ENCODE results near the gene KCNH8. TPM values are rescaled to one million over a fixed set of nuclear protein-coding genes. Genes with fewer than 3 reads are reported as not detected.
A peak's percentile ranks its signal among the peaks of the same experiment; 100 is the strongest.

KCNH8 gene
- total RNA-seq, 1 experiment from 2014 or later, result 3.7 TPM

- no peaks in the 10 kb centered on the region for H3K9me3 ChIP-seq (ENCODE audit: control insufficient read depth, low read depth, low read length)
Measured at GRCh38 chr3:19425825-19426224, 277.5 kb downstream of the KCNH8 start.

More at GRCh38 chr3:19425825-19426224, 277.5 kb downstream of the KCNH8 start:
- Histone ChIP-seq H3T11ph (ENCODE audit: low read length) (no peak overlapping the region), H2BK120ac (ENCODE audit: low read depth, low read length, poor library complexity, severe bottlenecking) (no peak overlapping the region), H3K4me2 (ENCODE audit: insufficient read depth, insufficient read length, low read length) (no peak overlapping the region), H4K8ac (replicated peaks; ENCODE audit: insufficient read length, low read depth, low read length) (no peak overlapping the region), H3K56ac (ENCODE audit: insufficient read length, low read depth, low read length) (no peak overlapping the region), H3K18ac (ENCODE audit: insufficient read length, low read depth, low read length) (no peak overlapping the region), H3K27me3 (ENCODE audit: insufficient read depth, low read length) (no peaks in the 10 kb centered on the region), H2AK5ac (ENCODE audit: insufficient read length, low read length) (no peak overlapping the region), H3K4me1 (ENCODE audit: insufficient read depth, low read length) (no peaks in the 10 kb centered on the region), H2BK15ac (ENCODE audit: low read depth, low read length) (no peak overlapping the region), H3K79me2 (ENCODE audit: insufficient read depth, low read length) (no peaks in the 10 kb centered on the region), H3K23ac (ENCODE audit: insufficient read length, low read depth, low read length) (no peak overlapping the region), H2BK20ac (ENCODE audit: low read depth, low read length, poor library complexity, severe bottlenecking) (no peak overlapping the region), H4K91ac (ENCODE audit: insufficient read length, low read depth, low read length) (no peak overlapping the region), H4K5ac (ENCODE audit: insufficient read length, low read depth, low read length) (no peak overlapping the region), H3K23me2 (ENCODE audit: insufficient read length, low read depth, low read length, poor library complexity, severe bottlenecking) (no peaks in the 10 kb centered on the region), H2AFZ (ENCODE audit: low read length) (no peak overlapping the region), H2BK5ac (ENCODE audit: insufficient read length, low read length) (no peak overlapping the region), H3K27ac (ENCODE audit: insufficient read length, low read depth, low read length) (no peak overlapping the region), H3K79me1 (ENCODE audit: insufficient read depth, low read depth, low read length, poor library complexity, severe bottlenecking) (no peaks in the 10 kb centered on the region), H3K14ac (ENCODE audit: insufficient read depth, low read length) (no peak overlapping the region; the same call in 1 of the 2 replicates), H4K20me1 (ENCODE audit: control insufficient read depth, insufficient read depth, insufficient read length) (no peaks in the 10 kb centered on the region), H3K9ac (ENCODE audit: extremely low read depth, insufficient read length, low read length) (no peak overlapping the region), H3K4ac (ENCODE audit: low read depth, low read length) (no peak overlapping the region), H2BK12ac (ENCODE audit: insufficient read length, low read depth, low read length) (no peak overlapping the region)
- no CpG with 5 or more reads among the region's 1 CpG for WGBS (ENCODE audit: extremely low coverage, insufficient read length, low lambda C conversion rate)
- no peaks in the 10 kb centered on the region for H3K4me1 Mint-ChIP-seq
- H3K27ac Mint-ChIP-seq, result peak overlapping the region in 1 of 3 experiments; percentile 79; a peak in 2 of 7 replicates
- H3K4me3 Mint-ChIP-seq, result no peak overlapping the region
- no peaks in the 10 kb centered on the region for H3K27me3 Mint-ChIP-seq (ENCODE audit: low read depth)
- DNase-seq, result no peak
- H3K9me3 Mint-ChIP-seq, result no peaks in the 10 kb centered on the region
- no peaks in the 10 kb centered on the region for H3K36me3 Mint-ChIP-seq (ENCODE audit: insufficient read depth in 1 of 3, low read depth in 3 of 3)
- no peak for TF ChIP-seq CTCF (conservative IDR thresholded peaks at IDR 0.05)
